Colonic mucosa (tissue), 4 donors: ENCODE measurements around the gene RPGRIP1L. TPM values are rescaled to one million over a fixed set of nuclear protein-coding genes. Genes with fewer than 3 reads are reported as not detected.

Experiments
- DNase-seq: peaks from one replicate; pipeline ENCODE4 v3.0.0-alpha.2; 2020
- H3K27ac ChIP-seq: fragments of 200-600 bp; one replicate; pipeline ENCODE4 v1.8.0; 2021
- H3K27me3 ChIP-seq: fragments of 200-600 bp; one replicate; pipeline ENCODE4 v1.8.0; 2021
- H3K36me3 ChIP-seq: fragments of 200-600 bp; one replicate; pipeline ENCODE4 v1.8.0; 2021
- H3K4me1 ChIP-seq: fragments of 200-600 bp; one replicate; pipeline ENCODE4 v1.8.0; 2021; ENCODE audit warnings: mild to moderate bottlenecking
- H3K4me3 ChIP-seq: fragments of 200-600 bp; one replicate; pipeline ENCODE4 v1.8.0; 2021
- H3K9ac ChIP-seq, 2 donors: one replicate each; pipeline ENCODE4 v1.7.0; 2013; ENCODE audit warnings: control low read depth in 2 of 2, low read depth in 2 of 2, low read length in 2 of 2
- H3K9me3 ChIP-seq: fragments of 200-600 bp; one replicate; pipeline ENCODE4 v1.8.0; 2021
- intact Hi-C: fragments of 100-400 bp; cut with DNase I; formaldehyde crosslinking; loops from one replicate; pipeline ENCODE4 v1.14.1; 2022
- total RNA-seq, 2 donors: library from RNA; stranded (reverse); fragmentation: NEBNext Ultra II Directional in 1 of 2; extraction: Animal tissue kit (Norgen Biotek cat#: 25700) in 1 of 2; gene quantifications; one replicate each; pipeline ENCODE4 v1.2.1, GENCODE V29; 2021
- TF ChIP-seq, protein P1 (sequence below): fragments of 200-600 bp; IDR thresholded peaks from one replicate; pipeline ENCODE4 v1.8.0; 2022; ENCODE audit warnings: antibody characterized with exemption, mild to moderate bottlenecking
- donor health status: healthy.
- donor health status: DM: no; HTN: no; CAD: no.
- donor health status: DM: no; HTN: no; CAD: no.

RPGRIP1L gene
- total RNA-seq, 2 donors from 2014 or later = 1.6 to 5.5 TPM

- no peaks in the 10 kb centered on the region for H3K27me3 ChIP-seq
- no peaks in the 10 kb centered on the region for H3K36me3 ChIP-seq
- peaks cover 5% of the 10 kb centered on the region for H3K4me1 ChIP-seq
- no peak overlapping the region for H3K9ac ChIP-seq
- intact Hi-C loops = no loop called here
- no peak overlapping the region for H3K4me3 ChIP-seq
- no peaks in the 10 kb centered on the region for H3K9me3 ChIP-seq
- TF ChIP-seq, protein P1, sequence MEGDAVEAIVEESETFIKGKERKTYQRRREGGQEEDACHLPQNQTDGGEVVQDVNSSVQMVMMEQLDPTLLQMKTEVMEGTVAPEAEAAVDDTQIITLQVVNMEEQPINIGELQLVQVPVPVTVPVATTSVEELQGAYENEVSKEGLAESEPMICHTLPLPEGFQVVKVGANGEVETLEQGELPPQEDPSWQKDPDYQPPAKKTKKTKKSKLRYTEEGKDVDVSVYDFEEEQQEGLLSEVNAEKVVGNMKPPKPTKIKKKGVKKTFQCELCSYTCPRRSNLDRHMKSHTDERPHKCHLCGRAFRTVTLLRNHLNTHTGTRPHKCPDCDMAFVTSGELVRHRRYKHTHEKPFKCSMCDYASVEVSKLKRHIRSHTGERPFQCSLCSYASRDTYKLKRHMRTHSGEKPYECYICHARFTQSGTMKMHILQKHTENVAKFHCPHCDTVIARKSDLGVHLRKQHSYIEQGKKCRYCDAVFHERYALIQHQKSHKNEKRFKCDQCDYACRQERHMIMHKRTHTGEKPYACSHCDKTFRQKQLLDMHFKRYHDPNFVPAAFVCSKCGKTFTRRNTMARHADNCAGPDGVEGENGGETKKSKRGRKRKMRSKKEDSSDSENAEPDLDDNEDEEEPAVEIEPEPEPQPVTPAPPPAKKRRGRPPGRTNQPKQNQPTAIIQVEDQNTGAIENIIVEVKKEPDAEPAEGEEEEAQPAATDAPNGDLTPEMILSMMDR = no peak
- peak; percentile 21 for DNase-seq
- no peak overlapping the region for H3K27ac ChIP-seq
Observed at GRCh38 chr16:53611179-53611696, 92.4 kb downstream of the RPGRIP1L start.

DNA sequence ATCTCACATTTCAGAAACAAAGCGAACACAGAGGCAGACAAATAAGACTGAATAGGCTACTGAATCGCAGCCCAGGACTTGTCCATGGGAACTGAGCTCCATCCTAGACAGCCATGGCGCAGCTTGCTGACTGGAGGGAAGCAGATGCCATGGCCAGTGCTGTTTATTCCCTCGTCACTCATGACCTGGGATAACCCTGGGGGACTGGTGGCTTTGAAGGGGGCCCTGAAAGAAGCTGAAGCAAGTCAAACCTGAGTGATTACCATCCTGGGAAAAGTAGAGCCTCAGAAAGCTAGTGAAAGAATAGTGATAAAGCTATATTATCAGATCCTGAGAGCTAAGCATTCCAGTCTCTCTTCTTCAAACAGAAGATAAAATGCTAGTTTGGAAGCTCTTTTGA is 94.1 kb downstream of the RPGRIP1L start:
- intact Hi-C loops = no loop called here
- no peaks in the 10 kb centered on the region for H3K36me3 ChIP-seq
- DNase-seq = no peak
- no peak overlapping the region for H3K27ac ChIP-seq
- TF ChIP-seq, protein P1 = no peak
- H3K4me3 ChIP-seq = no peak overlapping the region
- peaks cover 5% of the 10 kb centered on the region for H3K4me1 ChIP-seq
- no peak overlapping the region for H3K9ac ChIP-seq
- no peaks in the 10 kb centered on the region for H3K27me3 ChIP-seq
- H3K9me3 ChIP-seq = no peaks in the 10 kb centered on the region

DNA sequence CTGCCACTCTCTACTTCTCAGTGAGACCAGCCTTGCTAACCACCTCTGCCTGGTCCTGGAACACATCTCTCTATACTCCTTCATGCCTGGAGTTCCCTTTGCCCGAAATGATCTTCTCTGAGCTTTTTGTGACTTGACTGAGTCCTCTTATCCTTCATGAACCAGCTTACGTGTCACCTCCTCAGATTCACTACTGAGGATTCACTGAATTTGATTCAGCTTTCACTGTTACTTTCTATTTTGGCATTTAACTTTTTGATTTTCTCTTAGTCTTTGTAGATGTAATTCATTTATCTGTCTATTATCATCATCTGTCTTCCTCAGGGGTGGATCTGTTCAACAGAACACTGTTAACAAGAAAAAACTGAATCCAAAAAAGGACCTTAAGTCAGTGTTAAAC is 95.6 kb downstream of the RPGRIP1L start:
- intact Hi-C loops = no loop called here
- H3K4me3 ChIP-seq = no peak overlapping the region
- no peak overlapping the region for H3K9ac ChIP-seq
- H3K27ac ChIP-seq = no peak overlapping the region
- H3K27me3 ChIP-seq = no peaks in the 10 kb centered on the region
- H3K9me3 ChIP-seq = no peaks in the 10 kb centered on the region
- TF ChIP-seq, protein P1 = no peak
- H3K4me1 ChIP-seq = peaks cover 5% of the 10 kb centered on the region
- no peak for DNase-seq
- H3K36me3 ChIP-seq = no peaks in the 10 kb centered on the region

DNA sequence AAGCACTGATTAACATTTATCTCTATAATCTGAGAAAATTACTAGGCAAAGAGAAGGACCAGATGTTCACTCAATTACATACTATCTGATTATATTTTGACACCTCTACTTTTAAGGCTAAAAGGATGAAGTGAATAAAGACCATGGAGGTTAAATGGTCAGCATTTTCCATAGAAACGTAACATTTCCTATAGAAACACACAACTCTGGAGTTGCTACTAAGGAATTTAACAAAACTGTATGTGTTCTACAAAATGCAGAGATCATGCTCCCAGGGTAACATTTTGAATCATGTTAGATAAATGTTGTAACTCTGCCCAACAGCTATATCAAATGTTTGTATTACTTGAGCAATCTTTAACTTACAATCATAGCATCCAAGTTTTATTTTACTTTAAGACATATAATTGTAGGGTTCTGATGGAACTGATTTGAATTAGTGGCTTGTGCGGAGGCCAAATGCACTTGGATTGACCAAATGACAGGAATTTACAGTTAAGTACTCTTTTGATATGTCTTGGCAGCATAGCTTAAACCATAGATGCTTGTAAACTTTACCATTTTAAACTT is 97.7 kb downstream of the RPGRIP1L start:
- no peaks in the 10 kb centered on the region for H3K9me3 ChIP-seq
- H3K4me1 ChIP-seq = no peaks in the 10 kb centered on the region
- TF ChIP-seq, protein P1 = no peak
- no peak for DNase-seq
- no peak overlapping the region for H3K4me3 ChIP-seq
- H3K36me3 ChIP-seq = no peaks in the 10 kb centered on the region
- no peak overlapping the region for H3K9ac ChIP-seq
- intact Hi-C loops = no loop called here
- no peak overlapping the region for H3K27ac ChIP-seq
- no peaks in the 10 kb centered on the region for H3K27me3 ChIP-seq

- Histone ChIP-seq H3K27me3 (no peaks in the 10 kb centered on the region), H3K4me3 (no peak overlapping the region), H3K36me3 (no peaks in the 10 kb centered on the region), H3K27ac (no peak overlapping the region), H3K9ac (no peak overlapping the region), H3K9me3 (no peaks in the 10 kb centered on the region), H3K4me1 (no peaks in the 10 kb centered on the region)
- DNase-seq = no peak
- TF ChIP-seq, protein P1 = no peak
- intact Hi-C loops = no loop called here
Observed at GRCh38 chr16:53605356-53605755, 98.3 kb downstream of the RPGRIP1L start.
